ENCODE data around the gene LRMDA.
"Not testable (repeated sequence)": the region's sequence is repeated elsewhere in the genome, so short reads cannot be mapped to it uniquely, and the experiment has no call there.

DNA sequence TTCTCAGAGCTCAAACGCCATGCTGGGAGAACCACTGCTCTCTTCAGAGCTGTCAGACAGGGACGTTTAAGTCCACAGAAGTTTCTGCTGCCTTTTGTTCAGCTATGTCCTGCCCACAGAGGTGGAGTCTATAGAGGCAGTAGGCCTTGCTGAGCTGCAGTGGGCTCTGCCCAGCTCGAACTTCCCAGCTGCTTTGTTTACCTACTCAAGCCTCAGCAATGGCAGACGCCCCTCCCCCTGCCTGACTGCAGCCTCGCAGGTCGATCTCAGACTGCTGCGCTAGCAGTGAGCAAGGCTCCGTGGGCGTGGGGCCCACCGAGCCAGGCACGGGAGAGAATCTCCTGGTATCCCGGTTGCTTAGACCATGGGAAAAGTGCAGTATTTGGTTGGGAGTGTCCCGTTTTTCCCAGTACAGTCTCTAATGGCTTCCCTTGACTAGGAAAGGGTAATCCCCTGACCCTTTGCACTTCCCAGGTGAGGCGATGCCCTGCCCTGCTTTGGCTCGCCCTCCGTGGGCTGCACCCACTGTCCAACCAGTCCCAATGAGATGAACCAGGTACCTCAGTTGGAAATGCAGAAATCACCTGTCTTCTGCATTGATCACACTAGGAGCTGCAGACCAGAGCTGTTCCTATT is 89.9 kb downstream of the LRMDA start:
- TF ChIP-seq EP300 (IDR thresholded peaks at IDR 0.05), result not testable (repeated sequence)
- TF ChIP-seq, protein P1, sequence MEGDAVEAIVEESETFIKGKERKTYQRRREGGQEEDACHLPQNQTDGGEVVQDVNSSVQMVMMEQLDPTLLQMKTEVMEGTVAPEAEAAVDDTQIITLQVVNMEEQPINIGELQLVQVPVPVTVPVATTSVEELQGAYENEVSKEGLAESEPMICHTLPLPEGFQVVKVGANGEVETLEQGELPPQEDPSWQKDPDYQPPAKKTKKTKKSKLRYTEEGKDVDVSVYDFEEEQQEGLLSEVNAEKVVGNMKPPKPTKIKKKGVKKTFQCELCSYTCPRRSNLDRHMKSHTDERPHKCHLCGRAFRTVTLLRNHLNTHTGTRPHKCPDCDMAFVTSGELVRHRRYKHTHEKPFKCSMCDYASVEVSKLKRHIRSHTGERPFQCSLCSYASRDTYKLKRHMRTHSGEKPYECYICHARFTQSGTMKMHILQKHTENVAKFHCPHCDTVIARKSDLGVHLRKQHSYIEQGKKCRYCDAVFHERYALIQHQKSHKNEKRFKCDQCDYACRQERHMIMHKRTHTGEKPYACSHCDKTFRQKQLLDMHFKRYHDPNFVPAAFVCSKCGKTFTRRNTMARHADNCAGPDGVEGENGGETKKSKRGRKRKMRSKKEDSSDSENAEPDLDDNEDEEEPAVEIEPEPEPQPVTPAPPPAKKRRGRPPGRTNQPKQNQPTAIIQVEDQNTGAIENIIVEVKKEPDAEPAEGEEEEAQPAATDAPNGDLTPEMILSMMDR (IDR thresholded peaks at IDR 0.05), result not testable (repeated sequence)
